ENCODE results near the gene OGA. TPM values are rescaled to one million over a fixed set of nuclear protein-coding genes. Genes with fewer than 3 reads are reported as not detected.
A peak's percentile ranks its signal among the peaks of the same experiment; 100 is the strongest.

OGA gene
- total RNA-seq, 1 donor from 2014 or later = 99.5 TPM

DNA sequence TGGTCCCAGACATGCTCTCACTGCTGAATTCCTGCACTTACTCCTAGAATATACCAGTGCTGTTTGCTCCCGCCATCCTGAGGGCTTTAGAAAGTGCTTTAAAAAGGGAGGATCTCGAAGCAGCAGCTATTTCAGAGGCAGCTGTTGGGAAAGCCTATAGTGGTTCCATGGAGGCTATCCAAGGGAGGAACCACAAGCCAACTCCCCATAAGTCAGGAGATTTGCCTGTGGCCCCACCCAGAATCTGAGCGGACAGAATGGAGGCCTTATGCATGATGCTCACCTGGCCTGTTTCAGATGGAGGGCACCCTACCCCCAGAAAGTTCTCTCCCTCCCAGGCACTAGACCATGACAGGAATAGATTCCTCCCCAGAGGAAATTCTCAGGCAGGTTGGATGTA lies 27.6 kb upstream of the OGA start:
- no peaks in the 10 kb centered on the region for H3K36me3 Mint-ChIP-seq
- no peaks in the 10 kb centered on the region for H3K9me3 Mint-ChIP-seq
- no peak for TF ChIP-seq CTCF (conservative IDR thresholded peaks at IDR 0.05)
- H3K27me3 Mint-ChIP-seq = peaks cover 49% of the 10 kb centered on the region
- no peak overlapping the region for H3K4me3 Mint-ChIP-seq
- no peak overlapping the region for H3K27ac Mint-ChIP-seq
- DNase-seq (ENCODE audit: extremely low spot score, unreplicated experiment) = no peak
- peaks cover 34% of the 10 kb centered on the region for H3K4me1 Mint-ChIP-seq (ENCODE audit: unreplicated experiment)

DNA sequence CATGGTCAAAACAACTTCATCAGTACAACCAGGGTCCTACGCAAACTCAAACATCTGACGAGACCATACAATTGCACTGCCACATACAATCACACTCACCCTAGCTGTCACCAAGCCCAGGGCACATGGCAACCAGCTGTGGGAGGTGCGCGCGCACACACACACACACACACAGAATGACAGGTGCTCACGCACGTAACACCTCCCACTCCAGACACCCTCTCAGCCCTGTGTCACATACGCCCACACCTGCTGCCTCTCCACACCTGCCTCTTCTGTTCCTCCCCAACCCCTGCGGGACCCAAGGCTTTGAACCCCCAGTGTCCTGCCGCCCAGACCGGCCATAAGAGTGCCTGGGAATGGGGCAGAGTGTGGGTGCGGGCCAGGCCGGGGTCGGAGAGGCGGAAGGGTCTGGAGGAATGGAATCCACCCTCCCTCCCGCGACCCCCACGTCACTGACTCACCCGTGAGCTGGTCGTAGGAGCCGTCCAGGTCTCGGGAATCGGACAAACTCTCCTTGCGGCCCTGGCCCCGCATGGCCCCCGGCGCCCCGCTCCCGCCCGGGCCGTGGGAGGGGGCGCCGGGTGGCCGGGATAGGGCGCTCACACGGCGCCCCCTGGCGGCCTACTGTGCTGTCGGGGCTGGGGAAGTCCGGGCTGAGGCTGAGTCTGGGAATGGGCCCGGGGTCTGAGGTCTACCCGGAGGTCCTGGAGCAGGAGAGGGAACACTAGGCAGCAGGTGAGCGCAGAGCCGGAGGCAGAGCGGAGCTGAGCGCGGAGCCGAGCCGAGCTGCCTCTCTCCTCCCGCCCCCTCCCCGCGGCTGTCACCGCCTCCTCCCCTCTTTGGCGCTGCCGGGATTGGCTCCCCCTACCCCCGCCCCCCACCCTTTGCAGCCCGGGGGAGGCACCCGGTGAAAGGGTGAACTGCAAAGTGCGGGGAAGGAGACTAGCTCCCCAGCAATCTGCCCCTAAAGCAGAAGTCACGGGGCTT lies 25.1 kb upstream of the OGA start, which contains the start of gene KCNIP2:
Gene KCNIP2 (minus strand): TSS at position 769 of the 990 bp plus-strand sequence. CDS start 232 bp downstream, at position 537.
- no peak for DNase-seq (ENCODE audit: extremely low spot score, unreplicated experiment)
- H3K27ac Mint-ChIP-seq = no peak within 1 kb of the TSS

GRCh38 chr10:101841826-101842225 lies 23.6 kb upstream of the OGA start:
- no peak overlapping the region for H3K4me3 Mint-ChIP-seq
- H3K27me3 Mint-ChIP-seq = peaks cover 64% of the 10 kb centered on the region
- no peaks in the 10 kb centered on the region for H3K36me3 Mint-ChIP-seq
- H3K4me1 Mint-ChIP-seq (ENCODE audit: unreplicated experiment) = peaks cover 31% of the 10 kb centered on the region
- TF ChIP-seq CTCF (conservative IDR thresholded peaks at IDR 0.05) = no peak
- H3K27ac Mint-ChIP-seq = peak overlapping the region; percentile 34
- H3K9me3 Mint-ChIP-seq = no peaks in the 10 kb centered on the region
- DNase-seq (ENCODE audit: extremely low spot score, unreplicated experiment) = no peak

More for the DNA sequence above, 25.1 kb upstream of the OGA start, which contains the start of gene KCNIP2:
- peak; percentile 81 for TF ChIP-seq CTCF (conservative IDR thresholded peaks at IDR 0.05)
- Mint-ChIP-seq H3K27me3 (peaks cover 67% of the 10 kb centered on the region), H3K4me3 (peak within 1 kb of the TSS; percentile 82), H3K9me3 (no peaks in the 10 kb centered on the region), H3K4me1 (ENCODE audit: unreplicated experiment) (peaks cover 40% of the 10 kb centered on the region), H3K36me3 (no peaks in the 10 kb centered on the region)

- Mint-ChIP-seq H3K4me3 (peak overlapping the region; percentile 86), H3K9me3 (no peaks in the 10 kb centered on the region), H3K36me3 (no peaks in the 10 kb centered on the region), H3K27me3 (peaks cover 63% of the 10 kb centered on the region), H3K27ac (peak overlapping the region; percentile 66), H3K4me1 (ENCODE audit: unreplicated experiment) (peaks cover 31% of the 10 kb centered on the region)
- TF ChIP-seq CTCF (conservative IDR thresholded peaks at IDR 0.05) = peak; percentile 98
- peak; percentile 89 for DNase-seq (ENCODE audit: extremely low spot score, unreplicated experiment)
Measured at GRCh38 chr10:101840741-101841453, 22.7 kb upstream of the OGA start.

- DNase-seq (ENCODE audit: extremely low spot score, unreplicated experiment) = no peak
- peak overlapping the region; percentile 66 for H3K27ac Mint-ChIP-seq
Measured at GRCh38 chr10:101840102-101840684, 21.9 kb upstream of the OGA start.

More at GRCh38 chr10:101840102-101840684, 21.9 kb upstream of the OGA start:
- H3K4me1 Mint-ChIP-seq (ENCODE audit: unreplicated experiment) = peaks cover 31% of the 10 kb centered on the region
- TF ChIP-seq CTCF (conservative IDR thresholded peaks at IDR 0.05) = no peak
- peak overlapping the region; percentile 86 for H3K4me3 Mint-ChIP-seq
- H3K36me3 Mint-ChIP-seq = no peaks in the 10 kb centered on the region
- H3K9me3 Mint-ChIP-seq = no peaks in the 10 kb centered on the region
- H3K27me3 Mint-ChIP-seq = peaks cover 56% of the 10 kb centered on the region

Measured in type B pancreatic cell (in vitro differentiated cells).